HG03108 (cell line): ENCODE measurements around the gene CNP.

Experiments
- ATAC-seq: cut with Tn5 transposase; IDR thresholded peaks from one replicate; pipeline ENCODE4 v1.9.1; 2021; ENCODE audit warnings: moderate library complexity; ENCODE audit not compliant: unreplicated experiment

Gene CNP

DNA sequence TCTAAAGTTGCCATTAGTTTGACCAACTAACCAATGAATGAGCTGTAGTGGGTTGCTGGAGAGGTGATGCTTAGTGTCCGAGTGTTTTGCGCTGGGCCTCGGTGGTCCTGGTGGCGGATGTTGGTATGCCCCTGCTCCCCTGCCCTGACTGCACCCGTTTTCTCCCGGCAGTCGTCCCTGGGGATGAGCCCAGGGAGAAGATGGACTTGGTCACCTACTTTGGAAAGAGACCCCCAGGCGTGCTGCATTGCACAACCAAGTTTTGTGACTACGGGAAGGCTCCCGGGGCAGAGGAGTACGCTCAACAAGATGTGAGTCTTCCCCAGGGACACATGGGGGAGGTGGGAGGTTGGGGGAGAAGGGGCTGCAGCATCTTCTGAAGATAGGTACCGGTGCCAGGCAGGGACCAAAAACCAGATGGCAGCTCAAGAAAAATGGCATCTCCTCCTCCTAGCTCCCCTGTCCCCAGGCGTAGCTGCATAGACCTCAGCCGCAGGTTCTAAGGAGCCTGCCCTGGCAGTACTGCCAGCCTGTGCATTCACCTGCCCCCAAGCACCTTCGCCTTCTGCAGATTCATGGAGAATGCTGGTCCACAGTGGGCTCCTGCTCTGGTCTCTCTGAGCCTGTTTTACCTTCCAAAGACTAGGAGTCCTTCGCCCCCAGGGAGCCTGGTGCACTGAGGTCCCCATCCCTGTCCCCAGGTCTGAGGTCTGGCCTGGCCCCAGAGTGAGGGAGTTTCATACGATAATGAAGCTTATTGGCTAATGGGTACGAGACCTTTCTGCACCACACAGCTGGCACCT lies 5.3 kb downstream of the CNP start:
- ATAC-seq: no peak

DNA sequence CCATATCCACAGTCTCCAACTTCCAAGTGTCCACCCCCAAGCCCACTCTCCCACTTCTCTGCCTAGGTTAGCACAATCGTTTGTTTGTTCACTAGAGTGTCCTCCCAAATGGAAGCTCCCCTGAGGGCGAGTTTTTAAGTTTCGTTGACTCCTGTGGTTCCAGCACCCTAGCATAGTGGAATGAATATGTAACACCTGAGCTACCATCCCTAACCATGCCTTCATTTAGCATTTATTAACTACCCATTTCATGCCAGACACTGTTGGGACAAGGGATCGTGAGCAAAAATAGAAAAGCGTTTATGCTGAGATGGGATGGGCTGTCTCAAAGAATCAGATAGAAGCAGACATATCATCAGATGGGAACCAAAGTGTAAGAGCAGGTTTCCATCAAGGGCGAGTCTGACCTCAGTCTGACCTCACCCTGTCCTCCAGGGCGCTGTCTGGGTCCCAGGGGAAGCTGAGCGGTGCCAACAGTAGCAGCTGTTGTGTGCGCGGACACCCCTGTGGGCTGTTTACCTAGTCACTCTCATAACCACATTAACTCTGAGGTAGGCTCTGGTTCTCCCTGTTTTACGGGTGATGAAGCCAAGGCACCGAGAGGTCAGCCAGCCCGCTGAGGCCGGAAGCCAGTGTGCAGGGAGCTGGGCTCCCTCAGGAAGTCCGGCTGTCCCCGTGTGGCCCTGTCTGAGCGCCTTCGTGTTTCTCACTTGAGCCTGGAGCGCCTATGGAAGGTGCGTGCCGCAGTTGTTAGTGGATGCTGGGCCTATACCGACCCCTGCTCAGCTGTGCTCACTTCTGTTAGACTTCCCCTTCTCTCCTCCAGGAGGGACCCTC lies 6.2 kb downstream of the CNP start:
- ATAC-seq: no peak

DNA sequence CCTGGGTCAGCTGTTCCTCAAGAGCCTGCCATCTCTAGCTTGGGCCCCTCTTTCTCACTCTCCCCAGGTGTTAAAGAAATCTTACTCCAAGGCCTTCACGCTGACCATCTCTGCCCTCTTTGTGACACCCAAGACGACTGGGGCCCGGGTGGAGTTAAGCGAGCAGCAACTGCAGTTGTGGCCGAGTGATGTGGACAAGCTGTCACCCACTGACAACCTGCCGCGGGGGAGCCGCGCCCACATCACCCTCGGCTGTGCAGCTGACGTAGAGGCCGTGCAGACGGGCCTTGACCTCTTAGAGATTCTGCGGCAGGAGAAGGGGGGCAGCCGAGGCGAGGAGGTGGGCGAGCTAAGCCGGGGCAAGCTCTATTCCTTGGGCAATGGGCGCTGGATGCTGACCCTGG lies 6.8 kb downstream of the CNP start:
- no peak for ATAC-seq

DNA sequence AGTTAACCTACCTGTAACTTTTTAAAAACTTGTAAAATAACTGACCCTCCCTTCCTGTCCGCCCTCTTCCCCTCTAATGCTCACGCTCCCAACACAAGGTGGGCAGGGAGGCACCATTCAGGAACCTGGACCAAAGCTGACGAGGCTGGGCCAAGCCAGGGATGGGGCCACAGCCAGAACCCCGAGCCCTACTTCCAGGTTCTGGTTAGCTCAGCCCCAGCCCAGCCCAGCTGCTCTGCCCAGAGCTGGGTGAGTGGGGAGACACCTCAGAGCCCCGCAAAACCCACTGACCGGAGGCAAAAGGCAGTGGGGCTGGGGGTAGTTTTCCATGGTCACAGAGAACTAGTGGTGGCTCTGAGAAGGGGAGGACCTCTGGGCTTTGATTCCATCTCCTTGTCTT lies 7.4 kb downstream of the CNP start:
- no peak for ATAC-seq

DNA sequence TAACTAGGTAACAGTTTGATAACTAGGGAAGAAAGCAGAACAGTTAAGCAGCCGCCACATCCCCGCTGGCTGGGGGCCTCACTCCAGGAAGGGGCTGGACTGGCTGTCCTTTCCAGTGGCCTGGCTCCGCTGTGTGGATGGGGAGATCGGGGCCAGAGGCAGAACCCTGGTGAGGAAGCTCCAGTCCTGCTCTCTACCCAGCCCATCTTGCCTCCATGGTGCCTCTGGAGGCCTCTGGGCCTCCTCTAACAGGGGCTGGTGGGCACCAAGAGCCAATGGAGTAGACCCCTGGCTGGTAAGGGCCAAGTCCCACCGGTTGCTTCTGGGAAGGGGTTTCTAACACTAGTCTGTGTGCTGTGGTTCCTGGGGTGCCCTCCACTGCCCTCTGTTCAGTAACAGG lies 8.1 kb downstream of the CNP start:
- ATAC-seq: no peak

DNA sequence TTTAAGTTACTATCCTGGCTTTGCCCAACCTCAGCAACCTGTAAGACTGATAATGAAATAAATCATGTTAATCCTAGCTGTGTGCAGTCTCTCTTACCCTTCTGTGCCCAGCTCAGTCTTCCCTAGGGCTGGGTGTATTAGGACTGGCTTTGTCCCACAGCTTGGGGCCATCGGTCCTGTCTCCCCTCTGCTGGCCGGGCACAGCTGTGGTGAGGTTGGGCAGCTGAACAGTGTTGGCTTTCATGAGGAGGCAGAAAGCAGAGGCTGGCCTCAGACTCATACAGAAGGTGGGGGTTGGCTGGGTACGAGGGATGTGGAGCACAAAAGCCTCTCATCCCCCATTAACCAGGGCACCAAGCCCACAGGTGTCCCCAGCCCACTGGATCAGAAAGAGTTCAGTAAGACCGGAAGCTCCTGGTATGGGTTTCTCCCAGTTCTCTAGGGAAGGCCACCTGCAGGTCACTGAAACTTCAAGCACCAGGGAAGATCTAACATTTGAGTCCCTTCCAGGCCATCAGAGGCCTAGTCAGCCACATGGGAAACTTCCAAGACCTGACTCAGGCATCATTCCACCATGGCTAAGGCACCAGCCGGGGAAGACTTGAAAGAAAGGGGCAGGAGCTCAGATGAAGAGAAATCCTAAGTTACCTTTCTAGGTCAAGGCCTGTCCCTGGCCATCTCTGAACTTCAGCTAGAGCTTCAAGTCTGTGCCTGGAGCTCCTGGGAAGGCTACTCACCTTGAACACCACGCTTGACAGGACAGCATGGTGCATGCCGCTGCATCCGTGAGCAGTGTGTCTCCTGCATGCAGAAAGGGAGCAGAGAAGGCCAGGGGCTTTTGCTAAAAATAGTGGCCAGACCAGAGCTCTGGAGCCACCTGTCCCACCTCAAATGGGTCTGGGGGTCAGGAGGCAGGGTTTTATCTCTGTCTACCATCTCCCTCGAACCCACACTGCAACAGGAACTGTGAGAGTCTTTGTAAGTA lies 8.8 kb downstream of the CNP start:
- ATAC-seq: no peak

DNA sequence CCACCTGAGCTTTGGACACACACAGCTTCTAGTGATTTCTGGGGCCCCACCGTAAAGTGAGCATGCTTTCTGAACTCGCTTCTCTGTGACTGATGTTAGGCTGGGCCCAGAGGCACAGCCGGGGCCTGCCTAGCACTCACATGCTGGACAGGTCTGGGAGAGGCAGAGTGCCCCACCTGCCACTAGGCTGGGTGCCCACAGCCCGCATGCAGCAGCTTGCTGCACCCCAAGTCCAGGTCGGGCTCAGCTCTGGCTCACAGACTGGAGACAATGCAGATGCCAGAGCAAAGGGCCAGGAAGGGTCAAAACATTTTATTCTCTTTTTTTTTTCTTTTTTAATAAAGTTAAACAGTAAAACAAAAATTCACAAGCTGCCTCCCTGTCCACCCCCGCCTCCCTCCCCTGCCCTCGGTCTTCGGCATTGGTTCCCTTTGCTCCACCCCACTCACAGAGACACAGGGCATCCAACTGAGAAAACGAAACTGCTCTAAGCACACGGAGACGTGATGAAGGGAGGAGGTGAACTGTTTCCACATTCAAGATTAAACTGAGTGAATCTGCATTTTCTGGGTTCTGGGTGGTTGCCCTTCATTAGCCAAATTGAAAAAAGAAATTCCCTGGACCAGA lies 9.7 kb downstream of the CNP start:
- ATAC-seq: no peak

DNA sequence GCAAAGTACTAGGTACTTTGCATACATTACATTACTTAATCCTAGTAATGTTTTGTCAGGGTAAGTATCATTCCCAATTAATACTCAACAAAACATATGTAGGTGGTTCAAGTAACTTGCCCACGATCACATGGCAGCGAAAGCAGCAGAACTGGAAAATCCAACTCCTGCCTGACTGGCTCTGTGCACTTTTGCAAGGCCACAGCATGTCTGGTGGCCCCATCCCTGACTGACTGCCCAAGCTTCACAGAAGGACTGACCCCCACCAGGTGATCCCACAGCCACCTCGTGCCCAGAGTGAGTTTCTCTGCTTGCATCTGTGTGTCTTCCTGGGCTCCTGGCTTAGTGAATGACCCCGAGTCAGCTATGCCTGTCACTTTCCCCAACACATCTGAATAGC lies 11.4 kb downstream of the CNP start:
- ATAC-seq: no peak

DNA sequence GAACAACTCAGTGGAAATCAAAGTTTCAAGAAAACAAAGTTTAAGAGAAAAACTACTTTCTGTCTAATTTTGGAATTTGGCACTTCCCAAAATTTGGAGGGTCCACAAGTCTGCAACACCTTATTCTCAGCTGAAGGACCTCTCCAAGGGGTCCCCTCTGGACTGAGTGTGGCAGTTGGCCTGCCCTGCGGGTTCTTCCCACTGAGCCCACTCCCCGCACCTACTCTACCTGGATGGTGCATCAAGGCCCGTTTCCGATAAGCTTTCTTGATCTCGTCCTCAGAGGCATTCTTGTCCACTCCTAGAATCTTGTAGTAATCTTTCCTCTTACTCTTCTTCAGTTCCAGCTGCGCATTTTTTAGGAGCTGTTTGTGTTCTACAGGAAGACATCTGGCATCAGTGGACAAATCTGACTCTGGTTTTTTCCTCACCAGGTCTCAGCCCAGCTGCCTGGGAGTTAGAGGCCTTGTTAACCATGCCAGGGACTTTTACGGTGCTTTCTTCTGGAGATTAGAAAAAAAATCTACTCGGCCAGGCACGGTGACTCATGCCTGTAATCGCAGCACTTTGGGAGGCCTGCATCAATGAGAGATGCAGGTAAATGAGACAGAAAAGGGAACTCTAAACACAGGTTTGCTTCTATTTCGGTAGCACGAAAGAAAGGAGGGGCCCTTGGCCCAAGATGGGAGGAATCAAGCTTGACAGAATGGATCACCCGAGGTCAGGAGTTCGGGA lies 15.6 kb downstream of the CNP start:
- no peak for ATAC-seq

DNA sequence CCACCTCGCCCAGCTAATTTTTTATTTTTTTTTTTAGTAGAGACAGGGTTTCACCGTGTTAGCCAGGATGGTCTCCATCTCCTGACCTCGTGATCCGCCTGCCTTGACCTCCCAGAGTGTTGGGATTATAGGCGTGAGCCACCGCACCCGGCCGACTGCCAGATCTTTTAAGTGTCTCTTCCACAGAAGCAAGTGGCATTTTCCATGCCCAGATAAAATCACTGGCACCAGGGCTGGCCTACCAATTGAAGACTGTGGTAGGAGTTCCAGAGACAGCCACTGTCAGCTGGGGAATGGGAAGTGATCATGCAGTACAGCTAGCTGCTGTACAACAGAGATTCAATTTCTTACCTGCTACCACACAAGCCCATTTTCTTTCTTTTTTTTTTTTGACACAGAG lies 17.9 kb downstream of the CNP start:
- ATAC-seq: no peak

DNA sequence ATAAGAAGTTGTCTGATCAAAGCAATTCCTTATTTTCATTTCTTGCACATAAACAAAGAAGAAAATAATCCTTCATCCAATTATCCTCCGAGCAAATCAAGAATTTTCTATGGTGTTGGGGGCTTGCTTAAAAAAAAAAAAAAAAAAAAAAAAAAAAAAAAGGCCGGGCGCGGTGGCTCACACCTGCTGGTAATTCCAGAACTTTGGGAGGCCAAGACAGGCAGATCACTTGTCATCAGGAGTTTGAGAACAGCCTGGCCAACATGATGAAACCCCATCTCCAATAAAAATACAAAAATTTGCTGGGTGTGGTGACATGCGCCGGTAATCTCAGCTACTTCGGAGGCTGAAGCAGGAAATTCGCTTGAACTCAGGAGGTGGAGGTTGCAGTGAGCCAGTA lies 19.3 kb downstream of the CNP start:
- ATAC-seq: no peak

DNA sequence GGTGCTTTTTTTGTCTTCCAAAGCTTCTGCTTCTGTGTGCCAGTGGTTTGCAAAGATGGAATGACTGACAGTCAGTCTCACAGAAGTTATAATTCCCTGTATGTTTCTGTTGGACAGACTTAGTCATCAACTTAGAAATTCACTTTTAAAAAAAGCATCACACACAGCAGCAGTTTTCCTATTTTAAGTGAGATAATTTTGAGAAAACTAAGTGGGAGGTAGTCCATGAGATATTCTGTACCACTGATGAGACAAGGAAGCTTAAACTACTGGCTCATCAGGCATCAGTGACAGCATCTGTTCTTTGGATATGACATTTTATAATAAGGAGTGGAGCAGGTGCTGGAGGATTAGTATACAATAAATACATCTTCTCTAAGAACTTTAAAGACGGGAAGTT lies 20.0 kb downstream of the CNP start:
- ATAC-seq: no peak

DNA sequence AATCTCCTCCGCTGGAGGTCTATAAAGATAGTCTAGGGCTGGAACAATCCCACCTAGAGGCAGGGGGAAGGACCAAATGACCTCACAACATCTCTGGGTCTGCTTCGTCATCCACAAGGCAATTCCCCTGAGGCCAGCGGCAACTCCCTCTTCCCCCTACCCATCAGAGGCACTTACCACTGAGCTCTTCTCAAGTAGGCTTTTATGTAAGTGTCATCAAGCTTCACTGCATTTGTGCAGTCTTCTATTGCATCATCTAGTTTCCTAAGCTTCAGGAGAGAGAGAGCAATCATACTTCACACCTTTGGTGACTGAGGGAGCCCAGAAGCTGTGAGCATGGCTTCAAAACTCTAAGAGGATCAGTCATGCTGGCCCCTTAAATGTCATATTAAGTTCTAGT lies 21.0 kb downstream of the CNP start:
- ATAC-seq: no peak

DNA sequence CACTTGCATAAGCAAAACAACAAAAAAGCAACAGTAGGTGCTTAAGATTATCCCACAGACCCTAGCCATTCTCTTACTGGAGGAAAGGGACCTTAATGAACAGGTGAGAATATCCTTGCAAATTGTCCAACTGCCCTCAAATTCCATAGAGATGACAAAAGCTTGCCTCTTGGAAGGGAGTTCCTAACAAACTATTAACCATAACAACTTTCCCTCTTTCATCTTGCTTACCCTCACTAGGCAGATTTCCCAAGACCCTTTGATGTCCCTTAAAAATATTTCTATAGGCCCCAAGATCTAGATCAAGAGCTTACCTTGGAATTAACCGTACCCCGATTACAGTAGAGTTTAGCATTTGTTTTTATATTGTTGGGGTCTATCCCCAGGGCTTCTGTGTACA lies 21.8 kb downstream of the CNP start:
- ATAC-seq: no peak

DNA sequence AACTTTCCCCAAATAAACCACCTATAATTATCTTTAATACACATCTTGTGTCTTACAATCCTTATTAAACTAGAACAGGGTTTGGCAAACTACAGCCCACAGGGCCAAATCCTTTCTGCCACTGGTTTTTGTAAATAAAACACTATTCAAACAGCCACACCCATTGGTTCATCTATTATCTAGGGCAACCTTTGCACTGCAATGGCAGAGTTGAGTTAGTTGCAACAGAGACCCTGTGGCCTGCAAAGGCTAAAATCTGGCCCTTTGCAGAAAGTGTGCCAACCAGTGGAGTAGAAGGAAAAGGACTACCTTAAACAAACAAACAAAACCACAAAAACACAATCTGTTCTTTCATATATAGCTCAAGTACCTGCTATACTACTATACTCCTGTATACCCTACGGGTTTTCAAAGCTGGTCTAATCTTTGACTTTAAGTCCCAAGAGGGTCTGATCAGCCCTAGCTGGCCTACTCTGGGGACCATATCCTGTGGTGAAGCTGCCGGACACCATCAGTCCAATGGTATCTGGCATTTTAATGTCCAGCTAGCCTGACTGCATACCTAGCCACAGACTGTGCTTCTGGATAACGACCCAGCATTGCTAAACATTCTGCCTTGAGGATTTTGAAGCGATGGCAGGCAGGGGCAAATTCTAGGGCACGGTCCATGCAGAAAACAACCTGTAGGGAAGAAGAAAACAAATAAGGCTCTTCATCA lies 23.3 kb downstream of the CNP start:
- no peak for ATAC-seq

DNA sequence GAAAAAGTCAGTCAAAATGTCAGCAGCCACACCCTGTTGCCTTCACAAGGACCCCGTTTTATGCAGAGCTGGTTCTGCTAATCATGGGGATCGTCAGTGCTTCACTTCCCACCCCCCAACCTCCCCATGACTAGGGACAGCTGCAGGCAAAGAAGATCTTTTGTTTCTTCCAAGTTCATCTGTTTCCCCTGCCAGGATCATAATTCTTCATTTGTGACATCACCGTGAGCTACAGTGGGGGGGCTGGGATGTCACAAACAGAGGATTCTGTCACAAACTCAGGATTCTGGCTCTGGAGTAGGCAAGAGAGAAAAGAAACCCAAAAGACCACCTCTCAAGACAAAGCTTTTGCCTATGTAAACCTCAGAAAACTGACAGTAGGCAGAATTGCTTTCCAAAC lies 26.0 kb downstream of the CNP start:
- no peak for ATAC-seq

DNA sequence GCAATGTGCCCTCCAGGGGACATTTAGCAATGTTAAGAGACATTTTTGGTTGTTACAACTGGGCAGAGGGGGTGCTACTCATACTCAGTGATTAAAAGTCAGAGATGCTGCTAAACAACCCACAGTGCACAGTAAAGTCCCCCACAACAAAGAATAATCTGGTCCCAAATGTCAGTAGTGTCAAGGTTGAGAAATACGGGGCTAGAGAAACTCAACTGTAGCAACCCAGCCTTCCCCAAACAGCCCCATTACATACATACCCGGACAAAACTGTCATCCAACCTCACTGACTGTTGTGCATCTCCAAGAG lies 30.2 kb downstream of the CNP start:
- ATAC-seq: no peak

DNA sequence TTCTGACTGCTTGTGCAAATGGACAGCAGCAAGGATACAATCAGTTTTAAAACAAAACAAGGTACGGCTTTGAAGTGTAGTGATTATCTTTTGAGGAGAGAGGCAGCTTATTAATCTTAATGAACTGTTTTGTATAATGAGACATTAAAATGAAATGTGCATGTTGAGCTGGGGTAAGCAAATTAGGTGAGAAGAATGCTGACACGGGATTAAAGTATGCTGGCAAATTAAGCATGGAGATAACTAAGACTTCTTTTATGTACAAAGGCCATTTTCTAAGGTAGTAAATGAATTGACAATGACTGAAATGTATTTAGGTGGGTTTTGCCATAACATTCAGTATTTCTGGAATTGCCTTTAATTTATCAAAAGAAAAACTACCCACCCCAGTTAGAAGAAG lies 31.9 kb downstream of the CNP start:
- ATAC-seq: no peak

DNA sequence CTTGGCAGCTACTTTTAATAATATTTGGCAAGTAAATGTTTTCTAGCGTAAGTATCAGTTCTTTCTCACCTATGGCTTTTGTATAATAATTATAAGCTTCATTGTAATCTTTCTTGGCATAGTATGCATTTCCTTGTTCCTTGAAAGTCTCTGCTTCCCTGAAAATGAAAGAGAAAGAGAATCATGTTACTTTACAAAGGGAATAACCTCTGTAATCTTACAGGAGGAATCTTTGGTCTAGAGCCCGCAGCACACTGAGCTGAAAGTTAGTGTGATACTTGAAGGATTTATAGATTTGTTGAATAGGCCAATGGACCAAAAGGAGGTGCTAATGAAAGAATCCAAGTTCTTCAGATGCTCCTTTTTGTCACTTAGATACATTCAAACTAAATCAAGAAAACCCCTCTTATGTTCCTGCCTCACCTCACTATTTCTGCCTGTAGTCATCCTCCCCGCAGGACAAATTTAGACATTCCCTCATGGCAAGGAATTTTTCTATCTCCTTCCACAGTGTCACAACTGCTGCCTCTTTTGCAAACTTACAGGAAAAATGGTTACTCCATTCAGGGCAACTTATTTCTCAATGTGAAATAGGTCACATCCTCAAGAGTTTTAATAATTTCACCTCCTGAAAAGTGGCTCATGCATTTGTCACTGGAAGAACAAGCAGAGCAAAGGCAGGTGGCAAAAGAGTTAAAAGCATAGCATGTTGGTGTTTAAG lies 34.0 kb downstream of the CNP start:
- no peak for ATAC-seq
